SK-N-SH (cell line): Measurements from ENCODE around the gene MAP2K2. TPM values are rescaled to one million over a fixed set of nuclear protein-coding genes. Genes with fewer than 3 reads are reported as not detected.

Experiments
- CTCF ChIA-PET: fragments of 300-600, 350-600 bp; formaldehyde crosslinking; extraction: SDS; loops from one replicate; lab custom pipeline; 2021; lab: Yijun Ruan, JAX
- POLR2A ChIA-PET: fragments of 350-600 bp; sonication (Branson Sonifier 250); formaldehyde crosslinking; extraction: SDS; loops from one replicate; lab custom pipeline; 2020; ENCODE audit warnings: antibody characterized with exemption, inconsistent platforms; lab: Yijun Ruan, JAX
- DNase-seq: peaks from one replicate; pipeline ENCODE4 v3.0.0; 2012
- H2AFZ ChIP-seq: fragments of 200-600 bp; sonication (generic); 2 replicates; pipeline ENCODE4 v1.8.1; 2016; ENCODE audit warnings: antibody characterized with exemption, mild to moderate bottlenecking, low read depth
- H3F3A ChIP-seq: fragments of 200-600 bp; sonication (generic); replicated peaks from 2 replicates; pipeline ENCODE3; 2016; ENCODE audit warnings: antibody characterized with exemption, mild to moderate bottlenecking; ENCODE audit not compliant: insufficient read depth
- H3K27ac ChIP-seq, 2 experiments: fragments of 200-500 bp in 1 of 2; fragments of 200-600 bp in 1 of 2; sonication (Bioruptor generic) in 1 of 2; sonication (generic), shearing (Covaris generic) in 1 of 2; 2 replicates each; pipeline versions ENCODE4 v1.5.1 to v1.6.1; 2014 to 2016; ENCODE audit warnings: low read depth in 2 of 2, inconsistent platforms in 1 of 2, low read length in 1 of 2, mild to moderate bottlenecking in 1 of 2, mixed read lengths in 1 of 2
- H3K27me3 ChIP-seq: fragments of 200-600 bp; sonication (generic), shearing (Covaris generic); 2 replicates; pipeline ENCODE4 v1.6.1; 2016; ENCODE audit warnings: mixed run types; ENCODE audit not compliant: insufficient read depth
- H3K36me3 ChIP-seq, 2 experiments: fragments of 200-500 bp in 1 of 2; fragments of 200-600 bp in 1 of 2; sonication (Bioruptor generic) in 1 of 2; sonication (generic) in 1 of 2; replicated peaks in 1 of 2; 2 replicates each; pipeline versions ENCODE3 to v1.5.1; 2014 to 2016; ENCODE audit warnings: low read length in 1 of 2, mild to moderate bottlenecking in 1 of 2; ENCODE audit not compliant: insufficient read depth in 2 of 2, control insufficient read depth in 1 of 2
- H3K4me1 ChIP-seq, 2 experiments: fragments of 200-500 bp in 1 of 2; fragments of 200-600 bp in 1 of 2; sonication (Bioruptor generic) in 1 of 2; sonication (generic), shearing (Covaris generic) in 1 of 2; 2 replicates each; pipeline versions ENCODE4 v1.5.1 to v1.6.1; 2014 to 2016; ENCODE audit warnings: low read depth in 1 of 2, low read length in 1 of 2, mixed run types in 1 of 2; ENCODE audit not compliant: insufficient read depth in 2 of 2, control insufficient read depth in 1 of 2
- H3K4me2 ChIP-seq: fragments of 200-600 bp; sonication (generic), shearing (Covaris generic); 2 replicates; pipeline ENCODE4 v1.6.1; 2017; ENCODE audit warnings: mixed run types
- H3K4me3 ChIP-seq, 2 experiments: fragments of 200-500 bp in 1 of 2; fragments of 200-600 bp in 1 of 2; sonication (Bioruptor generic) in 1 of 2; sonication (generic), shearing (Covaris generic) in 1 of 2; 2 replicates each; pipeline versions ENCODE4 v1.5.1 to v1.8.1; 2014 to 2016; ENCODE audit warnings: low read depth in 2 of 2, inconsistent platforms in 1 of 2, low read length in 1 of 2, mild to moderate bottlenecking in 1 of 2, mixed read lengths in 1 of 2, moderate library complexity in 1 of 2
- H3K79me2 ChIP-seq: fragments of 200-600 bp; sonication (generic); 2 replicates; pipeline ENCODE4 v1.8.1; 2017; ENCODE audit warnings: mild to moderate bottlenecking; ENCODE audit not compliant: insufficient read depth
- H3K9ac ChIP-seq: fragments of 200-600 bp; sonication (generic); 2 replicates; pipeline ENCODE4 v1.6.1; 2017; ENCODE audit warnings: mixed run types
- H3K9me2 ChIP-seq: fragments of 200-600 bp; sonication (generic); 2 replicates; pipeline ENCODE4 v1.6.1; 2017; ENCODE audit warnings: mixed run types
- H3K9me3 ChIP-seq: fragments of 200-600 bp; sonication (generic); 2 replicates; pipeline ENCODE4 v1.6.1; 2017; ENCODE audit warnings: mixed run types, mild to moderate bottlenecking, moderate library complexity
- H4K20me1 ChIP-seq: fragments of 200-600 bp; sonication (generic); 2 replicates; pipeline ENCODE4 v1.6.1; 2017; ENCODE audit warnings: mild to moderate bottlenecking, mixed run types; ENCODE audit not compliant: insufficient read depth
- CHD2 ChIP-seq: fragments of 150-350 bp; IDR thresholded peaks from 2 replicates; pipeline ENCODE4 v1.6.1; 2018; ENCODE audit warnings: low read length; ENCODE audit not compliant: partially characterized antibody
- ELF1 ChIP-seq: IDR thresholded peaks from 2 replicates; pipeline ENCODE4 v1.4.0; 2012
- EP300 ChIP-seq, 2 experiments: IDR thresholded peaks; 2 replicates each; pipeline versions ENCODE4 v1.4.0 to v1.6.1; 2012; ENCODE audit warnings: borderline replicate concordance in 1 of 2, low read depth in 1 of 2, low read length in 1 of 2
- FOSL2 ChIP-seq: IDR thresholded peaks from 2 replicates; pipeline ENCODE4 v1.4.0; 2012; ENCODE audit warnings: low read depth, mild to moderate bottlenecking, moderate library complexity, borderline replicate concordance
- GABPA ChIP-seq: IDR thresholded peaks from 2 replicates; pipeline ENCODE4 v1.4.0; 2012; ENCODE audit warnings: low read depth, mild to moderate bottlenecking
- JUND ChIP-seq: IDR thresholded peaks from 2 replicates; pipeline ENCODE4 v1.4.0; 2012
- MAX ChIP-seq: IDR thresholded peaks from 2 replicates; pipeline ENCODE4 v1.4.0; 2012; ENCODE audit warnings: low read depth
- RAD21 ChIP-seq: IDR thresholded peaks from 2 replicates; pipeline ENCODE4 v1.6.1; 2012; ENCODE audit warnings: mild to moderate bottlenecking, low read length
- RFX5 ChIP-seq: IDR thresholded peaks from 2 replicates; pipeline ENCODE4 v1.6.1; 2012; ENCODE audit warnings: mild to moderate bottlenecking, improper control_type of control experiment, low read length
- SMC3 ChIP-seq: IDR thresholded peaks from 2 replicates; pipeline ENCODE4 v1.6.1; 2012; ENCODE audit warnings: low read depth, low read length, improper control_type of control experiment
- TCF12 ChIP-seq: IDR thresholded peaks from 2 replicates; pipeline ENCODE4 v1.4.0; 2012
- USF2 ChIP-seq: fragments of 150-350 bp; IDR thresholded peaks from 2 replicates; pipeline ENCODE4 v1.6.1; 2017; ENCODE audit warnings: antibody characterized with exemption, low read length, low read depth, borderline replicate concordance
- YY1 ChIP-seq: IDR thresholded peaks from 2 replicates; pipeline ENCODE4 v1.4.0; 2012; ENCODE audit warnings: low read depth, mild to moderate bottlenecking
- WGBS: methylation state at CpG from one replicate; pipeline ENCODE4 v1.1.6; 2017; ENCODE audit warnings: low lambda C conversion rate; 5-methylcytosine and 5-hydroxymethylcytosine counted together
- polyA plus RNA-seq, 3 experiments: library from polyadenylated mRNA; depleted of rRNA; stranded (reverse); fragments of >200 nt; gene quantifications; 2 replicates each; pipeline ENCODE4 v1.2.3, GENCODE V29; 2012
- TF ChIP-seq, protein P1 (sequence below): fragments of 200-600 bp; sonication (generic); IDR thresholded peaks from 2 replicates; pipeline ENCODE4 v1.6.1; 2017; ENCODE audit warnings: antibody characterized with exemption, mild to moderate bottlenecking, moderate library complexity
- TF ChIP-seq, protein P2 (sequence below): IDR thresholded peaks from 2 replicates; pipeline ENCODE4 v1.6.1; 2012; ENCODE audit warnings: mild to moderate bottlenecking, low read depth, low read length, moderate library complexity

The MAP2K2 gene
- polyA plus RNA-seq, 1 of the 3 experiments (the other 2 are of a cell fraction), result 114 TPM

- Histone ChIP-seq H3K9ac (no peak overlapping the region), H3K4me2 (no peak overlapping the region), H3K9me3 (no peaks in the 10 kb centered on the region), H4K20me1 (0 out of 2 replicates have a peak, but pooled peaks cover 2% of the 10 kb centered on the region), H3K27ac (no peak overlapping the region), H3K4me3 (no peak overlapping the region), H2AFZ (no peak overlapping the region), H3F3A (no peaks in the 10 kb centered on the region), H3K36me3 (no peaks in the 10 kb centered on the region), H3K9me2 (no peaks in the 10 kb centered on the region), H3K27me3 (peaks cover 84% of the 10 kb centered on the region), H3K4me1 (no peaks in the 10 kb centered on the region)
- no peak for DNase-seq
- POLR2A ChIA-PET, result no interaction called here
- TF ChIP-seq RFX5 (no peak), EP300 (IDR thresholded peaks at IDR 0.05; ENCODE audit: borderline replicate concordance in 1 of 2, low read depth in 1 of 2, low read length in 1 of 2) (no peak), USF2 (no peak), SMC3 (no peak), MAX (no peak), RAD21 (no peak), TCF12 (no peak), GABPA (no peak), FOSL2 (no peak), JUND (no peak), ELF1 (no peak), YY1 (no peak), CHD2 (no peak)
- TF ChIP-seq, protein P1, sequence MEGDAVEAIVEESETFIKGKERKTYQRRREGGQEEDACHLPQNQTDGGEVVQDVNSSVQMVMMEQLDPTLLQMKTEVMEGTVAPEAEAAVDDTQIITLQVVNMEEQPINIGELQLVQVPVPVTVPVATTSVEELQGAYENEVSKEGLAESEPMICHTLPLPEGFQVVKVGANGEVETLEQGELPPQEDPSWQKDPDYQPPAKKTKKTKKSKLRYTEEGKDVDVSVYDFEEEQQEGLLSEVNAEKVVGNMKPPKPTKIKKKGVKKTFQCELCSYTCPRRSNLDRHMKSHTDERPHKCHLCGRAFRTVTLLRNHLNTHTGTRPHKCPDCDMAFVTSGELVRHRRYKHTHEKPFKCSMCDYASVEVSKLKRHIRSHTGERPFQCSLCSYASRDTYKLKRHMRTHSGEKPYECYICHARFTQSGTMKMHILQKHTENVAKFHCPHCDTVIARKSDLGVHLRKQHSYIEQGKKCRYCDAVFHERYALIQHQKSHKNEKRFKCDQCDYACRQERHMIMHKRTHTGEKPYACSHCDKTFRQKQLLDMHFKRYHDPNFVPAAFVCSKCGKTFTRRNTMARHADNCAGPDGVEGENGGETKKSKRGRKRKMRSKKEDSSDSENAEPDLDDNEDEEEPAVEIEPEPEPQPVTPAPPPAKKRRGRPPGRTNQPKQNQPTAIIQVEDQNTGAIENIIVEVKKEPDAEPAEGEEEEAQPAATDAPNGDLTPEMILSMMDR, result no peak
- TF ChIP-seq, protein P2, sequence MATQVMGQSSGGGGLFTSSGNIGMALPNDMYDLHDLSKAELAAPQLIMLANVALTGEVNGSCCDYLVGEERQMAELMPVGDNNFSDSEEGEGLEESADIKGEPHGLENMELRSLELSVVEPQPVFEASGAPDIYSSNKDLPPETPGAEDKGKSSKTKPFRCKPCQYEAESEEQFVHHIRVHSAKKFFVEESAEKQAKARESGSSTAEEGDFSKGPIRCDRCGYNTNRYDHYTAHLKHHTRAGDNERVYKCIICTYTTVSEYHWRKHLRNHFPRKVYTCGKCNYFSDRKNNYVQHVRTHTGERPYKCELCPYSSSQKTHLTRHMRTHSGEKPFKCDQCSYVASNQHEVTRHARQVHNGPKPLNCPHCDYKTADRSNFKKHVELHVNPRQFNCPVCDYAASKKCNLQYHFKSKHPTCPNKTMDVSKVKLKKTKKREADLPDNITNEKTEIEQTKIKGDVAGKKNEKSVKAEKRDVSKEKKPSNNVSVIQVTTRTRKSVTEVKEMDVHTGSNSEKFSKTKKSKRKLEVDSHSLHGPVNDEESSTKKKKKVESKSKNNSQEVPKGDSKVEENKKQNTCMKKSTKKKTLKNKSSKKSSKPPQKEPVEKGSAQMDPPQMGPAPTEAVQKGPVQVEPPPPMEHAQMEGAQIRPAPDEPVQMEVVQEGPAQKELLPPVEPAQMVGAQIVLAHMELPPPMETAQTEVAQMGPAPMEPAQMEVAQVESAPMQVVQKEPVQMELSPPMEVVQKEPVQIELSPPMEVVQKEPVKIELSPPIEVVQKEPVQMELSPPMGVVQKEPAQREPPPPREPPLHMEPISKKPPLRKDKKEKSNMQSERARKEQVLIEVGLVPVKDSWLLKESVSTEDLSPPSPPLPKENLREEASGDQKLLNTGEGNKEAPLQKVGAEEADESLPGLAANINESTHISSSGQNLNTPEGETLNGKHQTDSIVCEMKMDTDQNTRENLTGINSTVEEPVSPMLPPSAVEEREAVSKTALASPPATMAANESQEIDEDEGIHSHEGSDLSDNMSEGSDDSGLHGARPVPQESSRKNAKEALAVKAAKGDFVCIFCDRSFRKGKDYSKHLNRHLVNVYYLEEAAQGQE, result no peak
- TF ChIP-seq, all 33 proteins: peak for 0
- 11% methylated on average over 10 of the region's 11 CpGs for WGBS
- H3K79me2 ChIP-seq, result no peaks in the 10 kb centered on the region
- CTCF ChIA-PET, result interaction anchor here (1.2 to 3.7 kb wide), 4 partner anchors 9 to 24 kb away, joined by 3 to 14 read pairs (median 8); no protein-coding TSS in a partner anchor
Observed at GRCh38 chr19:4164262-4164661, 40.3 kb upstream of the MAP2K2 start.
